ENCODE measurements around the gene PIP5K1B. TPM values are rescaled to one million over a fixed set of nuclear protein-coding genes. Genes with fewer than 3 reads are reported as not detected.

The PIP5K1B gene
- total RNA-seq, 1 donor from 2014 or later: 71.9 TPM

DNA sequence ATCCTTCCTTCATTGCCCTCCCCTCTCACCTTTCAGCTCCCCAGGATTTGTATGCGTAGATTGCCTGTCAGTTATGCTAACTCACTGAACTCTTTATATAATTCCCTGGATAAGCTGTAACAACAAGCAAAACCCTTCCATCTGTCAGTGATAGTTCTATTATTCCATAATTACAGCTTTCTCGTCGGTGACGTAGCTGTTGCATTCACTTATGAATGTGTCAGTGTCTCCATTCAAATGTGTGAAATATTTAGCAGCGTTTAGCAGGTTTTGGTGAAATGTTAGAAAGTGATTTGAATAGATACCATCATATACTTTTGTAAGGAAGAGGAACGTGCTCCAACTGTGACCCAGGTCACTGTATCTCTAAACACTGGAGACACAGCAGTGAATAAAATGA, 45.2 kb downstream of the PIP5K1B start:
- Histone ChIP-seq H3K9me3 (replicated peaks) (no peaks in the 10 kb centered on the region), H3K27me3 (ENCODE audit: low read depth) (no peaks in the 10 kb centered on the region), H3K36me3 (no peaks in the 10 kb centered on the region), H3K4me1 (peaks cover 50% of the 10 kb centered on the region), H3K27ac (replicated peaks) (peak overlapping the region; percentile 59), H3K4me3 (no peak overlapping the region)
- TF ChIP-seq, protein P1, sequence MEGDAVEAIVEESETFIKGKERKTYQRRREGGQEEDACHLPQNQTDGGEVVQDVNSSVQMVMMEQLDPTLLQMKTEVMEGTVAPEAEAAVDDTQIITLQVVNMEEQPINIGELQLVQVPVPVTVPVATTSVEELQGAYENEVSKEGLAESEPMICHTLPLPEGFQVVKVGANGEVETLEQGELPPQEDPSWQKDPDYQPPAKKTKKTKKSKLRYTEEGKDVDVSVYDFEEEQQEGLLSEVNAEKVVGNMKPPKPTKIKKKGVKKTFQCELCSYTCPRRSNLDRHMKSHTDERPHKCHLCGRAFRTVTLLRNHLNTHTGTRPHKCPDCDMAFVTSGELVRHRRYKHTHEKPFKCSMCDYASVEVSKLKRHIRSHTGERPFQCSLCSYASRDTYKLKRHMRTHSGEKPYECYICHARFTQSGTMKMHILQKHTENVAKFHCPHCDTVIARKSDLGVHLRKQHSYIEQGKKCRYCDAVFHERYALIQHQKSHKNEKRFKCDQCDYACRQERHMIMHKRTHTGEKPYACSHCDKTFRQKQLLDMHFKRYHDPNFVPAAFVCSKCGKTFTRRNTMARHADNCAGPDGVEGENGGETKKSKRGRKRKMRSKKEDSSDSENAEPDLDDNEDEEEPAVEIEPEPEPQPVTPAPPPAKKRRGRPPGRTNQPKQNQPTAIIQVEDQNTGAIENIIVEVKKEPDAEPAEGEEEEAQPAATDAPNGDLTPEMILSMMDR (IDR thresholded peaks at IDR 0.05; ENCODE audit: borderline replicate concordance): no peak
- no peak for DNase-seq
- intact Hi-C loops (cut with micrococcal nuclease): no loop called here

DNA sequence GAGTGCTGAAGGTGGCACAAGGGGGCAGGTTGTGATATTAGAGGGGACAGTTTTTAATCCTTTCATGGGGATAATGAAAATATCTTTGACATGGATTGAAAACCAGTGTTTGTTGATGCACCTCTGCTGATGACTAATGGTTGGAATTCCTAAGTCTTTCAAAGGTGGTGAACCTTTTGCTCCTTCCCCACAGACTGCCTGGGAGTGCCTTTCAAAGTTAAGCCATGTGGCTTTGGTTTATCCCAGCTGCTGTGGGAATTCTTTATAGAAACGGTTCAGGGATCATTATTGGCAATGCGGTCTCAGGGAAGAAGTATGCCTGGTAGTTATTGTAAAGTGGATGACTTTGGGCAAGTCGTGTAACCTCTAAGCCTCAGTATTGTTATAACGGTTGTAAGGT, 45.7 kb downstream of the PIP5K1B start:
- H3K4me1 ChIP-seq: peaks cover 50% of the 10 kb centered on the region
- no peaks in the 10 kb centered on the region for H3K27me3 ChIP-seq (ENCODE audit: low read depth)
- H3K27ac ChIP-seq (replicated peaks): peak overlapping the region; percentile 59
- TF ChIP-seq, protein P1 (IDR thresholded peaks at IDR 0.05; ENCODE audit: borderline replicate concordance): no peak
- no peaks in the 10 kb centered on the region for H3K36me3 ChIP-seq
- intact Hi-C loops (cut with micrococcal nuclease): no loop called here
- H3K9me3 ChIP-seq (replicated peaks): no peaks in the 10 kb centered on the region
- no peak overlapping the region for H3K4me3 ChIP-seq
- DNase-seq: no peak

DNA sequence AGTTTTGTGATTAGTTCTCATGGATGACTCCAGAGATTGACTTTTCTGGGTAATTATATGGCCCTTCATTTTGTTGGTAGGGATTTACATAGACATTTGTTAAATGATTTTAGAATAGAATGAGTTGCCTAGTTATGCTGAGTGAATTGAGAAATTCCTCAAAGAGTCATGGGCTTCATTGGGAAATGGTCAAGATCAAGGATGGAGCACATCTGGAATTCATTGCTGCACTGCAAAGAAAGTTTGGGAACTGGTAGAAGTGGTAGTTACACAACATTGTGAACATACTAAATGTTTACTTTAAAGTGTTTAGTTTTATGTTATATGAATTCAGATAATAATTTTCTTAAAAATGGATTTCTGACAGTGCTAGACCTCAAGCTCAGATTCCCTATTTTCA, 46.5 kb downstream of the PIP5K1B start:
- no peaks in the 10 kb centered on the region for H3K36me3 ChIP-seq
- intact Hi-C loops (cut with micrococcal nuclease): no loop called here
- H3K9me3 ChIP-seq (replicated peaks): no peaks in the 10 kb centered on the region
- no peak overlapping the region for H3K4me3 ChIP-seq
- DNase-seq: no peak
- peaks cover 50% of the 10 kb centered on the region for H3K4me1 ChIP-seq
- H3K27me3 ChIP-seq (ENCODE audit: low read depth): no peaks in the 10 kb centered on the region
- TF ChIP-seq, protein P1 (IDR thresholded peaks at IDR 0.05; ENCODE audit: borderline replicate concordance): no peak
- no peak overlapping the region for H3K27ac ChIP-seq (replicated peaks)

DNA sequence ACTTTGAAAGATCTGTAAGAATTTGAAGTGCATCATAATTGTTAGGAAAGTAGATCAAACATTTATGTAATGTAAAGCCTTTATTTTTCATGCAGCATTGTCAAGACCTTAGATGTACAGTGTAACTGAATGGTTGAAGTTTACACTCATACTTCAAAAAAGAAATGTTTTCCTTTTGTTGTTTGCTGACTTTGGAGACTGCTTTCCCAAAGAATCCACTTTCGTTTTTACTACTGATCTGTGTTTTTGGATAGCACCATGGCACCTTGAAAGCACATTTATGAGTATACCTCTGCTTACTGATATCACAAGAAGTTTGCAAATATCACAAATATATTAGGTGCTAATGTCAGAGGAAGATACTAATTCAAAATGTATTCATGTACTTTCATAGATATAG, 50.0 kb downstream of the PIP5K1B start:
- Histone ChIP-seq H3K36me3 (no peaks in the 10 kb centered on the region), H3K4me1 (peaks cover 50% of the 10 kb centered on the region), H3K27me3 (ENCODE audit: low read depth) (no peaks in the 10 kb centered on the region), H3K4me3 (no peak overlapping the region), H3K9me3 (replicated peaks) (peaks cover 12% of the 10 kb centered on the region), H3K27ac (replicated peaks) (no peak overlapping the region)
- DNase-seq: no peak
- intact Hi-C loops (cut with micrococcal nuclease): no loop called here
- TF ChIP-seq, protein P1 (IDR thresholded peaks at IDR 0.05; ENCODE audit: borderline replicate concordance): no peak

DNA sequence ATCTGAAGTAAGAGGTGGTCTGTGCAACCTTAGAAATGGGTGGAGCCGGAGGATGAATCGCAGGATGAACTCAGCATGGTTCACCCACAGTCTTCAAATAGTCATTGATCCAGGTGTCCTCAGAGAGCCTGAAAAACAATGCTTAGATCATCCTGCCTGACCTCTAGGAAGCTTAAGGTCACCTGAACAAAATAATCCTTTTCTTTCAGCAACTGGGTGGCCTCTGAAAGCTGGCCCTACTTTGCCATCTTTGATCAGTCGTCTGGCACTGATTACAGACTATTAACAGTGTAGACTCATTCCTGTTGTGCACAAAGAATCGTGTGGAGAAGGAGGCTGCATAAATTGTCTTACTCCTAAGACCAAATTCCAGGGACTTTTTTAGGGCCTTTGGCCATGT, 50.7 kb downstream of the PIP5K1B start:
- no peak for DNase-seq
- Histone ChIP-seq H3K36me3 (no peaks in the 10 kb centered on the region), H3K4me1 (peaks cover 50% of the 10 kb centered on the region), H3K27me3 (ENCODE audit: low read depth) (no peaks in the 10 kb centered on the region), H3K4me3 (no peak overlapping the region), H3K9me3 (replicated peaks) (peaks cover 12% of the 10 kb centered on the region), H3K27ac (replicated peaks) (no peak overlapping the region)
- intact Hi-C loops (cut with micrococcal nuclease): no loop called here
- TF ChIP-seq, protein P1 (IDR thresholded peaks at IDR 0.05; ENCODE audit: borderline replicate concordance): no peak

Measured in left ventricle myocardium inferior (tissue), 1 donor.